ENCODE measurements around the gene GDPD3.

Gene GDPD3

GRCh38 chr16:30054959-30055553 is 58.3 kb downstream of the GDPD3 start:
- Histone ChIP-seq H3K9me2 (replicated peaks; ENCODE audit: control insufficient read depth, low read length) (no peaks in the 10 kb centered on the region), H3K4me2 (ENCODE audit: low read length) (peak overlapping the region; percentile 51), H3K27ac (ENCODE audit: low read depth, low read length) (no peak overlapping the region), H3K9me3 (ENCODE audit: control insufficient read depth, insufficient read depth, low read length) (no peaks in the 10 kb centered on the region), H3K27me3 (ENCODE audit: control insufficient read depth, low read length) (no peaks in the 10 kb centered on the region), H4K20me1 (ENCODE audit: control insufficient read depth, insufficient read depth, low read depth, low read length) (no peaks in the 10 kb centered on the region), H3F3A (ENCODE audit: control insufficient read depth, insufficient read depth) (no peaks in the 10 kb centered on the region; the same call in 1 of the 2 replicates), H3K36me3 (ENCODE audit: control insufficient read depth, low read length) (peaks cover 6% of the 10 kb centered on the region; the same call in 1 of the 2 replicates), H3K79me2 (ENCODE audit: control insufficient read depth, low read length) (peaks cover 15% of the 10 kb centered on the region), H3K4me3 (ENCODE audit: low read length) (peak overlapping the region; percentile 20; the same call in 1 of the 2 replicates), H3K4me1 (ENCODE audit: control insufficient read depth, low read length) (peaks cover 28% of the 10 kb centered on the region)
- no peak for TF ChIP-seq EZH2phosphoT487 (IDR thresholded peaks at IDR 0.05; ENCODE audit: borderline replicate concordance, low read length)
- TF ChIP-seq, protein P1, sequence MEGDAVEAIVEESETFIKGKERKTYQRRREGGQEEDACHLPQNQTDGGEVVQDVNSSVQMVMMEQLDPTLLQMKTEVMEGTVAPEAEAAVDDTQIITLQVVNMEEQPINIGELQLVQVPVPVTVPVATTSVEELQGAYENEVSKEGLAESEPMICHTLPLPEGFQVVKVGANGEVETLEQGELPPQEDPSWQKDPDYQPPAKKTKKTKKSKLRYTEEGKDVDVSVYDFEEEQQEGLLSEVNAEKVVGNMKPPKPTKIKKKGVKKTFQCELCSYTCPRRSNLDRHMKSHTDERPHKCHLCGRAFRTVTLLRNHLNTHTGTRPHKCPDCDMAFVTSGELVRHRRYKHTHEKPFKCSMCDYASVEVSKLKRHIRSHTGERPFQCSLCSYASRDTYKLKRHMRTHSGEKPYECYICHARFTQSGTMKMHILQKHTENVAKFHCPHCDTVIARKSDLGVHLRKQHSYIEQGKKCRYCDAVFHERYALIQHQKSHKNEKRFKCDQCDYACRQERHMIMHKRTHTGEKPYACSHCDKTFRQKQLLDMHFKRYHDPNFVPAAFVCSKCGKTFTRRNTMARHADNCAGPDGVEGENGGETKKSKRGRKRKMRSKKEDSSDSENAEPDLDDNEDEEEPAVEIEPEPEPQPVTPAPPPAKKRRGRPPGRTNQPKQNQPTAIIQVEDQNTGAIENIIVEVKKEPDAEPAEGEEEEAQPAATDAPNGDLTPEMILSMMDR (IDR thresholded peaks at IDR 0.05; ENCODE audit: low read depth, low read length, poor library complexity, severe bottlenecking): peak; percentile 90
